HG03432 (cell line): ENCODE measurements around the gene EI24.

Source experiments
- ATAC-seq: cut with Tn5 transposase; IDR thresholded peaks from one replicate; pipeline ENCODE4 v1.9.1; 2021; ENCODE audit warnings: mild to moderate bottlenecking, moderate library complexity; ENCODE audit not compliant: unreplicated experiment

Gene EI24

GRCh38 chr11:125626288-125626950 lies 57.1 kb downstream of the EI24 start:
- peak; percentile 42 for ATAC-seq

GRCh38 chr11:125627236-125627910 lies 58.1 kb downstream of the EI24 start:
- ATAC-seq, result no peak
